Stimulated activated CD4-positive, alpha-beta T cell treated with anti-CD3 and anti-CD28 coated beads, Interleukin-1b, Interleukin-23, amount 100 ng/mL, for 48 hours (primary cell): ENCODE results near the gene TEX29.

Experiments
- DNase-seq: peaks from one replicate; pipeline ENCODE4 v3.0.0-alpha.2; 2020

Gene TEX29

GRCh38 chr13:111372651-111373425 is 52.4 kb downstream of the TEX29 start:
- DNase-seq, result no peak

GRCh38 chr13:111373486-111373885 is 53.0 kb downstream of the TEX29 start:
- no peak for DNase-seq

GRCh38 chr13:111380431-111380830 is 60.0 kb downstream of the TEX29 start:
- DNase-seq, result no peak

- no peak for DNase-seq
These were observed 62.0 kb downstream of the TEX29 start for GRCh38 chr13:111382411-111382810.

GRCh38 chr13:111382877-111383276 is 62.4 kb downstream of the TEX29 start:
- no peak for DNase-seq

- no peak for DNase-seq
These were observed 63.4 kb downstream of the TEX29 start for GRCh38 chr13:111383591-111384440.

GRCh38 chr13:111384441-111385182 is 64.2 kb downstream of the TEX29 start:
- DNase-seq, result peak; percentile 13

- DNase-seq, result no peak
These were observed 64.9 kb downstream of the TEX29 start for GRCh38 chr13:111385183-111385857.

DNA sequence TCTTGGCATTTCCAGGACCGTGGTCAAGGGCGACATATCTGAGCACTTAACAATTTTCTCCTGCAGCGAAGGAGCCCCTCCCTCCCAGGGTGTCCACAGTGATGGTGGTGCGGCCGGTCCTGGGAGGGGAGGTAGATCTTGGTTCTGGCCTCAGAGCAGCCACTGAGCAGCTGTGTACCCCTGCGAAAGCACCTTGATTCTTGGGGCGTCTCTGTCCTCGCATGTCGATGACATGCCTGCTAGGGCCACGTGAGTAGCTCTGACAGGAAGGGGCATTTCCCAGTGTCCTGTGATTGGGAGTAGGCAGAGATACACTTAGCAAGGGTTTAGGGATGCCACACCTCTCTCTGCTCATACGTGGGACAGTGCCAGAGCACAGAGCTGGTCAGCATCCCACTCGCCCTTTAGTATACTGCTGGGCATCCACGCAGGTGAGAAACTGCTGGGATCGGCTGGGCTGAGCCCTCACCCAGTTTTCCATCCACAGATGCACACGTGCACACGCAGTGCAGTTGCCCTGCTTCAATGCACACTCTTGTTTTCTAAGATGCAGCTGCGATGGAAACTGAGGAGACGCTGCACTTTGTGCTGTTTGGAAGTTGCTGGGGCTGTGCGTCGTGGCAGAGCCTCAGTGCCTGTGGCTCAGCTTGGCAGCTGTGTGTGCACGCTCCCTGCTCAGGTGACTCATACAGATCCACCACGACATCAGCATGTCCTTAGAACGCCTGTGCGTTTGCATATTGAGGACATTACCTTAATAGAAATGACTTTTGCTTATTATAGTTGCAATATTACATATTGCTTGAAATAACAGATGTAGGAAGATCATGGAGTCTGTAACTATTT is 66.8 kb downstream of the TEX29 start:
- DNase-seq, result no peak

GRCh38 chr13:111387945-111388600 is 67.6 kb downstream of the TEX29 start:
- DNase-seq, result no peak

- peak; percentile 33 for DNase-seq
These were observed 68.5 kb downstream of the TEX29 start for GRCh38 chr13:111388851-111389500.

- DNase-seq, result no peak
These were observed 69.4 kb downstream of the TEX29 start for GRCh38 chr13:111389621-111390521.

GRCh38 chr13:111390522-111391270 is 70.3 kb downstream of the TEX29 start:
- no peak for DNase-seq

DNA sequence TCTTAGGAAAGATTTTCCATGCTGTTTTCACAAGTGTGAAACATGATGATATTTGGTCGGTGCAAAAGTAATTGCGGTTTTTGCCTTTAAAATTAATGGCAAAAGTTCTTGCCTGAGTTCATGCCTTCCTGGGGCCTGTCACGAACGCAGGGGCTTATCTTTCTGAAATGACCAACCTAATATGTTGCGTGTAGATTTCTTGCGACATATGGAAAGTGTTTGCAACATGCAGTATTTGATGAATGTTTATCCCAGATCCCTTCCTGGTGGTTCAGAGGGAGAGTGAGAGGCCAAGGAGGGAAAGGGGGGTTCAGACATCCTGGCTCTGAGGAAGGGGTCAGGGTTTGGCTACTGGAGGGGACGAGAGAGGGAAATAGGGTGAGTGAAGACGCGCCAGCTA is 72.0 kb downstream of the TEX29 start:
- no peak for DNase-seq

- no peak for DNase-seq
These were observed 72.9 kb downstream of the TEX29 start for GRCh38 chr13:111393221-111393790.
